Testis (tissue), 2 donors: ENCODE results near the gene GPR173.

Source experiments
- POLR2A ChIP-seq: fragments of 450-650 bp; IDR thresholded peaks from one replicate; pipeline ENCODE4 v1.6.1; 2017; ENCODE audit warnings: antibody characterized with exemption, mild to moderate bottlenecking, moderate library complexity
- TF ChIP-seq, protein P1 (sequence below), 3 experiments: fragments of 450-650 bp in 2 of 3; fragments of 200-600 bp in 1 of 3; sonication (generic) in 1 of 3; IDR thresholded peaks; one replicate each; pipeline ENCODE4 v1.5.1; 2016 to 2019; ENCODE audit warnings: antibody characterized with exemption in 3 of 3, mild to moderate bottlenecking in 2 of 3, moderate library complexity in 1 of 3

GRCh38 chrX:53089224-53089842, 40.7 kb downstream of the GPR173 start:
- TF ChIP-seq, protein P1, sequence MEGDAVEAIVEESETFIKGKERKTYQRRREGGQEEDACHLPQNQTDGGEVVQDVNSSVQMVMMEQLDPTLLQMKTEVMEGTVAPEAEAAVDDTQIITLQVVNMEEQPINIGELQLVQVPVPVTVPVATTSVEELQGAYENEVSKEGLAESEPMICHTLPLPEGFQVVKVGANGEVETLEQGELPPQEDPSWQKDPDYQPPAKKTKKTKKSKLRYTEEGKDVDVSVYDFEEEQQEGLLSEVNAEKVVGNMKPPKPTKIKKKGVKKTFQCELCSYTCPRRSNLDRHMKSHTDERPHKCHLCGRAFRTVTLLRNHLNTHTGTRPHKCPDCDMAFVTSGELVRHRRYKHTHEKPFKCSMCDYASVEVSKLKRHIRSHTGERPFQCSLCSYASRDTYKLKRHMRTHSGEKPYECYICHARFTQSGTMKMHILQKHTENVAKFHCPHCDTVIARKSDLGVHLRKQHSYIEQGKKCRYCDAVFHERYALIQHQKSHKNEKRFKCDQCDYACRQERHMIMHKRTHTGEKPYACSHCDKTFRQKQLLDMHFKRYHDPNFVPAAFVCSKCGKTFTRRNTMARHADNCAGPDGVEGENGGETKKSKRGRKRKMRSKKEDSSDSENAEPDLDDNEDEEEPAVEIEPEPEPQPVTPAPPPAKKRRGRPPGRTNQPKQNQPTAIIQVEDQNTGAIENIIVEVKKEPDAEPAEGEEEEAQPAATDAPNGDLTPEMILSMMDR (IDR thresholded peaks at IDR 0.05), result peak; percentile 72 to 76 (median 72)
- no peak for TF ChIP-seq POLR2A
